PC-3 (cell line): ENCODE data around the gene GMDS. TPM values are rescaled to one million over a fixed set of nuclear protein-coding genes. Genes with fewer than 3 reads are reported as not detected.

Source experiments
- ATAC-seq: fragments of 200-7000 bp; cut with Tn5 transposase; 2 replicates; pipeline ENCODE4 v1.9.1; 2020; ENCODE audit warnings: mild to moderate bottlenecking, moderate library complexity
- BruUV-seq: library from RNA; stranded (reverse); fragments of 400-500 nt; replicated peaks from 2 replicates; lab custom pipeline; 2021; lab: Mats Ljungman, UMichigan
- CTCF ChIA-PET: fragments of 300-600 bp; sonication (Branson Sonifier 250); formaldehyde crosslinking; loops from one replicate; lab custom pipeline; 2022; ENCODE audit warnings: antibody characterized with exemption; lab: Charles Lee
- POLR2A ChIA-PET: fragments of 300-600 bp; sonication (Branson Sonifier 250); formaldehyde crosslinking; loops from one replicate; lab custom pipeline; 2022; ENCODE audit warnings: antibody characterized with exemption; ENCODE audit not compliant: unreplicated experiment; lab: Charles Lee
- DNase-seq: peaks from one replicate; pipeline ENCODE4 v3.0.0-alpha.2; 2015
- H2AFZ ChIP-seq: fragments of 300-600 bp; sonication (generic); 2 replicates; pipeline ENCODE4 v1.6.0; 2016; ENCODE audit warnings: antibody characterized with exemption, low read length
- H3F3A ChIP-seq: fragments of 300-600 bp; sonication (generic); one replicate; pipeline ENCODE4 v1.6.0; 2017; ENCODE audit warnings: antibody characterized with exemption, low read length, control low read depth, mild to moderate bottlenecking; ENCODE audit not compliant: unreplicated experiment
- H3K27ac ChIP-seq: fragments of 300-600 bp; sonication (generic); 2 replicates; pipeline ENCODE4 v1.5.1; 2016; ENCODE audit warnings: mild to moderate bottlenecking, low read length
- H3K27me3 ChIP-seq: fragments of 300-600 bp; sonication (generic); 2 replicates; pipeline ENCODE4 v1.6.1; 2016; ENCODE audit warnings: low read length, mixed read lengths
- H3K36me3 ChIP-seq: fragments of 300-600 bp; sonication (generic); 2 replicates; pipeline ENCODE4 v1.6.1; 2016; ENCODE audit warnings: low read depth, mixed run types, low read length, mixed read lengths
- H3K4me1 ChIP-seq: fragments of 300-600 bp; sonication (generic); 2 replicates; pipeline ENCODE4 v1.5.1; 2016; ENCODE audit warnings: low read length; ENCODE audit not compliant: insufficient read depth
- H3K4me2 ChIP-seq: fragments of 300-600 bp; sonication (generic); 2 replicates; pipeline ENCODE4 v1.6.0; 2016; ENCODE audit warnings: low read length
- H3K4me3 ChIP-seq: fragments of 300-600 bp; sonication (generic); 2 replicates; pipeline ENCODE4 v1.5.1; 2016; ENCODE audit warnings: mild to moderate bottlenecking, low read length, mixed read lengths
- H3K79me2 ChIP-seq: fragments of 300-600 bp; sonication (generic); 2 replicates; pipeline ENCODE4 v1.6.1; 2017; ENCODE audit warnings: low read length, mixed read lengths
- H3K9ac ChIP-seq: fragments of 300-600 bp; sonication (generic); 2 replicates; pipeline ENCODE4 v1.6.0; 2016; ENCODE audit warnings: mild to moderate bottlenecking, low read length
- H3K9me2 ChIP-seq: fragments of 300-600 bp; sonication (generic); replicated peaks from 2 replicates; pipeline ENCODE4 v1.6.1; 2016; ENCODE audit warnings: mixed run types, low read length, mixed read lengths
- H3K9me3 ChIP-seq: fragments of 300-600 bp; sonication (generic); 2 replicates; pipeline ENCODE4 v1.6.1; 2016; ENCODE audit warnings: low read length, mixed read lengths
- H4K20me1 ChIP-seq: fragments of 300-600 bp; sonication (generic); 2 replicates; pipeline ENCODE4 v1.6.1; 2016; ENCODE audit warnings: low read length, mixed read lengths
- EZH2 ChIP-seq: fragments of 300-600 bp; sonication (generic); IDR thresholded peaks from one replicate; pipeline ENCODE4 v1.6.1; 2017; ENCODE audit warnings: antibody characterized with exemption, mild to moderate bottlenecking, low read length; ENCODE audit not compliant: unreplicated experiment
- EZH2phosphoT487 ChIP-seq: fragments of 300-600 bp; sonication (generic); IDR thresholded peaks from 2 replicates; pipeline ENCODE4 v1.6.1; 2018; ENCODE audit warnings: mild to moderate bottlenecking, antibody characterized with exemption, low read length, borderline replicate concordance
- intact Hi-C: fragments of 100-400 bp; cut with micrococcal nuclease; formaldehyde crosslinking; loops from 2 replicates; pipeline ENCODE4 v1.9.0; 2023
- total RNA-seq: library from RNA; depleted of rRNA; stranded (reverse); fragments of >200 nt; gene quantifications from 2 replicates; pipeline ENCODE4 v1.2.3, GENCODE V29; 2014
- TF ChIP-seq, protein P1 (sequence below): fragments of 300-600 bp; sonication (generic); conservative IDR thresholded peaks from 2 replicates; pipeline ENCODE4 v1.5.1; 2017; ENCODE audit warnings: antibody characterized with exemption, low read depth, mild to moderate bottlenecking, low read length

The GMDS gene
- total RNA-seq, 1 experiment from 2014 or later, result 18.3 TPM

DNA sequence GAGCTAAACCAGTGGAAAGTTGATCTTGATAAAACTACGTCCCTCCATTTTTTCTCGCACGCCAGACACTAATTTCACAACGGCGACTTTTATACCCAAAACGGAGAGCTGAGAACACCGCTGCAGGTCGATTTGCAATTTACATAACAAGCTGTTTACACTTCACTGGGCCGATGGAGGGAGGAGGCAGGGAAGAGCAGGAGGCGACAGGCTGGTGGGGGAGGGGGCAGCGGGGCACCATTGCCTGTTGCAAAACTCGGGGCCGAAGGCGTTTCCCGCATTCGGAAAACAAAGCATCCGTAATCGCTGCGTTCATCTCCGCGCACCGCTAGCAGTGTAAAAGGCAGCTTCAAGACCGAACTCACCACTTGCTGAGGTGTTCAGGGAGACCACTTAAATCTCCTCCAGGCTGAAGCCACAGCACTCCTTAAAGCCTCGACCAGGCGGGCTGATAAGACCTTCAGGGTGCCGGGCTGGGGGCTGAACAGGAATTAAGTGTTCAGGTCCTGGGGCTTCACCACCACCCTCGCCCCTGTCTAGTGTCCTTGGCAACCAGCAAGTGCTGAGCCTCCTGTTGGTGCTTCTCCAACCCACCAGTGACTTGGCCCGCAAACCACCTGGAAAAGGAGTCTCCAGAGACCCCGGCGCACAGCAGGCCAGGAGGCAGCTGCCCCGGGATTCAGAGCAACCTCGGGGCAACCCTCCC, 637.7 kb downstream of the GMDS start:
- H3F3A ChIP-seq, result no peaks in the 10 kb centered on the region
- no peaks in the 10 kb centered on the region for H3K27me3 ChIP-seq
- ATAC-seq, result no peak
- H3K4me2 ChIP-seq, result no peak overlapping the region
- TF ChIP-seq EZH2, result no peak
- TF ChIP-seq, protein P1, sequence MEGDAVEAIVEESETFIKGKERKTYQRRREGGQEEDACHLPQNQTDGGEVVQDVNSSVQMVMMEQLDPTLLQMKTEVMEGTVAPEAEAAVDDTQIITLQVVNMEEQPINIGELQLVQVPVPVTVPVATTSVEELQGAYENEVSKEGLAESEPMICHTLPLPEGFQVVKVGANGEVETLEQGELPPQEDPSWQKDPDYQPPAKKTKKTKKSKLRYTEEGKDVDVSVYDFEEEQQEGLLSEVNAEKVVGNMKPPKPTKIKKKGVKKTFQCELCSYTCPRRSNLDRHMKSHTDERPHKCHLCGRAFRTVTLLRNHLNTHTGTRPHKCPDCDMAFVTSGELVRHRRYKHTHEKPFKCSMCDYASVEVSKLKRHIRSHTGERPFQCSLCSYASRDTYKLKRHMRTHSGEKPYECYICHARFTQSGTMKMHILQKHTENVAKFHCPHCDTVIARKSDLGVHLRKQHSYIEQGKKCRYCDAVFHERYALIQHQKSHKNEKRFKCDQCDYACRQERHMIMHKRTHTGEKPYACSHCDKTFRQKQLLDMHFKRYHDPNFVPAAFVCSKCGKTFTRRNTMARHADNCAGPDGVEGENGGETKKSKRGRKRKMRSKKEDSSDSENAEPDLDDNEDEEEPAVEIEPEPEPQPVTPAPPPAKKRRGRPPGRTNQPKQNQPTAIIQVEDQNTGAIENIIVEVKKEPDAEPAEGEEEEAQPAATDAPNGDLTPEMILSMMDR, result no peak
- no peak for TF ChIP-seq EZH2phosphoT487
- peaks cover 21% of the 10 kb centered on the region for H3K79me2 ChIP-seq
- ChIA-PET CTCF (no interaction called here), POLR2A (interaction anchor here (0.5 kb wide), 1 partner anchor 29 kb away, joined by 3 read pairs; no protein-coding TSS in a partner anchor)
- no peak overlapping the region for H3K27ac ChIP-seq
- no peak overlapping the region for H2AFZ ChIP-seq
- no peaks in the 10 kb centered on the region for H3K36me3 ChIP-seq
- H4K20me1 ChIP-seq, result peaks cover 7% of the 10 kb centered on the region
- BruUV-seq, result no TSS peak
- H3K9me3 ChIP-seq, result no peaks in the 10 kb centered on the region
- no peak overlapping the region for H3K4me3 ChIP-seq
- intact Hi-C loops, result no loop called here
- DNase-seq, result no peak
- no peak overlapping the region for H3K9ac ChIP-seq
- peaks cover 13% of the 10 kb centered on the region; the same call in 1 of the 2 replicates for H3K4me1 ChIP-seq
- H3K9me2 ChIP-seq, result no peaks in the 10 kb centered on the region

DNA sequence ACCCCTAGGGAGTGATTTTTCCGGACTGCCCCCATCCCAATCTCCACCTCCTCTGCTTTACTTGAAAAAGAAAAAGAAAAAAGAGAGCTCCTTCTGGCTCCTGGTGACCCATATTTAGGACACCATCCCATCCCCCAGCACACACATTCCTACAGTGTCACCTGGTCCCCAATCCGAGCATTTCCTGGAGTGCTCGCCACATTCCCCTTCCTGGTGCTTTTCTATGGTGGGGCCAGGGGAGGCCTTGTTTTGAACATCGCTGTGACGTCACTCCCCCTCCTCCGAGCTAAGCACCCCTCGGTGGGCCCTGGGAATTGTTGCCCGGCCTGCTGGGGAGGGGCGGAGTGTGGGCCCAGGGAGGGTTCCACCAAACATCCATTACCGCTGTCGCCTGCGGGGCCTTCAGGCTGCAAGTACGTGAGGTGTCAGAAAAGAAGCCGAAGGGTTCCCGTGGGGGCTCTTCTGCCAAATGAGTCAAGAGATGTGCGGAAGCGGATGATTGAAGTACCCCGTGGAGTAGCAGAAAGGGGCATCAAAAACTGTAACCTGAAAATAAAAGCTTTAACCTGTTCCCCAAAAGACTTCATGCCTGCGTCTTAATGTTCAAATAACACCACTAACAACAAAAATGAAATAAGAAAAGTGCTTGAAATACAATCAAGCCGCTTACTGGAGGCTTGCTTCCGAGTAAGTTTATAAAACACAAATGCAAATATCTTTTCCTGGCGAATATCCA, 638.5 kb downstream of the GMDS start:
- POLR2A ChIA-PET, result interaction anchor here (0.5 kb wide), 1 partner anchor 30 kb away, joined by 3 read pairs; no protein-coding TSS in a partner anchor
- H3K4me3 ChIP-seq, result no peak overlapping the region

More for the DNA sequence above, 638.5 kb downstream of the GMDS start:
- TF ChIP-seq, protein P1, result no peak
- no peak for TF ChIP-seq EZH2
- no peak for TF ChIP-seq EZH2phosphoT487
- Histone ChIP-seq H3K4me2 (no peak overlapping the region), H3K27me3 (no peaks in the 10 kb centered on the region), H3K36me3 (no peaks in the 10 kb centered on the region), H3K9ac (no peak overlapping the region), H3K27ac (no peak overlapping the region), H3F3A (no peaks in the 10 kb centered on the region), H3K79me2 (peaks cover 14% of the 10 kb centered on the region), H3K9me3 (no peaks in the 10 kb centered on the region), H3K9me2 (no peaks in the 10 kb centered on the region), H3K4me1 (peaks cover 13% of the 10 kb centered on the region; the same call in 1 of the 2 replicates), H2AFZ (no peak overlapping the region), H4K20me1 (no peaks in the 10 kb centered on the region)
- CTCF ChIA-PET, result interaction anchor here (0.9 kb wide), 1 partner anchor 1027 kb away, joined by 4 read pairs; no protein-coding TSS in a partner anchor
- BruUV-seq, result no TSS peak
- intact Hi-C loops, result no loop called here
- DNase-seq (no peak), ATAC-seq (no peak)
